AG04449 (cell line): ENCODE measurements around the gene FOXL1.

Experiments used
- CTCF ChIA-PET: fragments of 350-600 bp; formaldehyde crosslinking; extraction: SDS; loops from one replicate; lab custom pipeline; 2021; ENCODE audit warnings: antibody characterized with exemption; lab: Yijun Ruan, JAX
- POLR2A ChIA-PET: fragments of 400-600, 350-600 bp; formaldehyde crosslinking; extraction: SDS; loops from one replicate; lab custom pipeline; 2020; ENCODE audit warnings: antibody characterized with exemption, inconsistent platforms; lab: Yijun Ruan, JAX
- DNase-seq: peaks from one replicate; pipeline ENCODE4 v3.0.0-alpha.2; 2010; ENCODE audit warnings: low read depth, low spot score
- H3K4me3 ChIP-seq: 2 replicates; pipeline ENCODE4 v1.5.1; 2011; ENCODE audit warnings: low read depth, mild to moderate bottlenecking, control low read depth, low read length
- CTCF ChIP-seq: IDR thresholded peaks from one replicate; pipeline ENCODE4 v1.5.1; 2011; ENCODE audit warnings: mild to moderate bottlenecking, moderate library complexity, low read length, control low read depth, inconsistent platforms; ENCODE audit not compliant: insufficient read depth; ENCODE audit errors: missing control alignments

Gene FOXL1

DNA sequence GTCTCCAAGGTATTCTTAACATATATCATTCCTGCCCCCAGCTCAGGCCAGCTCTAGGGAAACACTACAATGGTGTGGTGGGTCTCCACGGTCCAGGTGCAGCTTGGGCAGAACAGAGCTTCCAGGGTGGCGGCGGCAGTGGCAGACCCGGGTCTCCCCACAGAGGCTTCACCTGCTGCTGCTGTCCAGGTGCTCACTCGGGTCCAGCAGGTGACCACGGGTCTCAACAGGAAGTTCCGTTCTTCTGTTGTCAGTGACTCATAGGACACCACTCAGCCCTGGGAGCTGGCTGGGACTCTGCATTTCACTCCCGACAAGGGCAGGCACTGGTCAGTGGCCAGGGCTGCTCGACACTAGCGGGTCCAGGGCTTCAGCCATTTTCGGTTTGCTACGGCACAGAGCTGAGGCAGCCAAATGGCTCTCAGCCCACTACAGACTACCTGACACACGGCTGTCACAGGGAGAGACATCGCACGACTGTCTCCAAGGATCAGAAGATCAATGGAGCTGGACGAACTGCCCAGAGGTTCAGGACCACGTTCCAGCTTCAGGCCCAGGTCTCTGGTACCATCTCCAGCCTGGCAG is 40.1 kb upstream of the FOXL1 start:
- H3K4me3 ChIP-seq = no peak overlapping the region
- CTCF ChIA-PET = interaction anchor here (1.7 to 2.7 kb wide), 2 partner anchors 18 to 466 kb away, joined by 7 to 10 read pairs; no protein-coding TSS in a partner anchor
- no peak for DNase-seq

GRCh38 chr16:86540894-86541293 is 37.5 kb upstream of the FOXL1 start:
- TF ChIP-seq CTCF = no peak
- H3K4me3 ChIP-seq = no peak overlapping the region
- ChIA-PET POLR2A (no interaction called here), CTCF (interaction anchor here (0.6 to 1.5 kb wide), 3 partner anchors 15 to 24 kb away, joined by 3 to 6 read pairs (median 3); no protein-coding TSS in a partner anchor)
- no peak for DNase-seq

More for the DNA sequence above, 40.1 kb upstream of the FOXL1 start:
- no peak for TF ChIP-seq CTCF
- POLR2A ChIA-PET = no interaction called here

DNA sequence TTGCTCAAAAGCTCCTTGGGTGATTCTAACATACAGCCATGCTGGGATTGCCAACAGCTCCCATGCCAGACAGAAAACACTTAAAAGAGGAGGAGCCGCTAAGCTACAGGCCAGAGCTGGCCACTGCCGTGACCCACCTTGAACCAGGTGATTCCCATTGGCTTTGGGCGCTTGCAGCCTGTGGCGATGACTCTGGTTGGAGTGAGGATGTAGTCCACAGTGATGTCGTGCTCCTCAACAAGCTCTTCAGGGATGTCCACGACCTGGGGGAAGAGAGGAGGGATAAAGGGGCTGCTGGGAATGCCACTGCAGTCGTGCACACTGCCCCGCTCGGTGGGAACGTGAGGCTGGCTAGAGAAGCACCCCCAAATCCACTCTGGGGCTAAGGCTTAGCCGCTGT is 36.8 kb upstream of the FOXL1 start:
- no peak for TF ChIP-seq CTCF
- no peak for DNase-seq
- H3K4me3 ChIP-seq = no peak overlapping the region
- ChIA-PET CTCF (interaction anchor here (1.0 to 1.5 kb wide), 2 partner anchors 15 to 23 kb away, joined by 3 to 6 read pairs; no protein-coding TSS in a partner anchor), POLR2A (no interaction called here)

DNA sequence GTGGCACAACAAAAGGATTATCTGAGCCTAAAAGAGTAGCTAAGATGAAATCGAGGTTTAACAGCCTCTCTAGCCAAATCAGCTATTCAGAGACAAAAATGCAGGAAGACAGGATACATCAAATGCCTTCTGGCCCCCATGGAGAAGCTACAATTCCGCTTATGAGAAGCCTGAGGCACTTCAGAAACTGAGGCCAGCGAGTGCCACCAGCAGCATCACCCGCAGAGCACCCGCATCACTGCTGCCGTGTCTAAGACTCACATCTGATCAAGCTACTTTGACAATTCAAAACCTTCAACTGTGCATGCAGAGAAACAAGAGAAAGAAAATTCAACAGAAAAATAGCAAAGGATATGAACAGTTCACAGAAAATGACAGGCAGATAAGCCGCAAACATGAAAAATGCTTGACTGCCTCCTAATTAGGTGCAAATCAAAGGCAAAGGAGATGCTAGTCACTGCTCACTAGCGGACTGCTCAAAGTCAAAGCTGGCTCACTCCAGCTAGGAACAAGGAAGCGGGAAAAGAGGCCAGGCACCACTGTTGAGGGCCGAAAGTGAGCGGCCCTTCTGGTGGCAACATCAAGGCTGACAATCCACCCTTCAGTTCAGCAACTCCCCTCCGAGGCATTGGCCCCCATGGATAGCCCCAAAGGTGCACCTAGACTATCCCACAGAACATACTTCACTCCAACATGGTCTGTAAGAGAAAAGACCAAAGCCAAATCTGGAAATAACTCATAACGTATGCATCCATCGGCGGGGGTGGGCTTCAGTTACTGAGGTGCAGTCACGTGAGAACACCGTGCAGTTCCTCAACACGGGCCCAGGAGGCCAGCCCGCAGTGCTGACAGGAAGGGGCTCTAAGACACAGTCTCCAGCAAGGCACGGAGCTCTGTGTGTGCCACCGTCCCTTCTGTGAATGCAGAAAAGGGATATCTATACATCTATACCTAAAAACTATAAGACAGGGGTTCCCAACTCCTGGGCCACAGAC is 35.3 kb upstream of the FOXL1 start:
- ChIA-PET CTCF (interaction anchor here (1.0 kb wide), 1 partner anchor 25 kb away, joined by 3 read pairs; no protein-coding TSS in a partner anchor), POLR2A (no interaction called here)
- no peak overlapping the region for H3K4me3 ChIP-seq
- no peak for TF ChIP-seq CTCF
- no peak for DNase-seq

- no peak for TF ChIP-seq CTCF
- no peak overlapping the region for H3K4me3 ChIP-seq
- ChIA-PET CTCF (no interaction called here), POLR2A (no interaction called here)
- DNase-seq = no peak
Observed at GRCh38 chr16:86545481-86545880, 32.9 kb upstream of the FOXL1 start.
